ENCODE measurements around the gene INPP5A.

INPP5A gene

GRCh38 chr10:132805599-132805998 lies 268.0 kb downstream of the INPP5A start:
- H3K27ac ChIP-seq: no peak overlapping the region
- TF ChIP-seq CTCF (conservative IDR thresholded peaks at IDR 0.05) (no peak), ZFX (IDR thresholded peaks at IDR 0.05) (no peak)

DNA sequence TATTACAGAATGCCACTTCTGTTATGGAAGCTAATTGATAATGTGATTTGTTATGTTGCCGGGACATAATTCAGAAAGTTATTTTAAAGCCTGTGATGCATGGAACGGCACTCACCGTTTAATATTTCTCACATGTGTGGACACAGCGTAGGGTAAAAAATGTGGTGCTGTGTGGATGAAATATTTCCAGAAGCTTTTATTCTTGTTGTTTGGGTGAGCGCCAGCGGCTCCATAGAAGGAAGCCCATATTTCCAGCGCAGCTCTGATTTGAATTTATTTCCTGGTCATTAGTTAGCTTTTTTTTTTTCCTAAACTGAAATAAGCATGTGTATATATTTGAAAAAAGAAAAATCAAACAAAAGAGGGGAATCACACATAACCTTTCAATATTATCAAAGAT lies 268.5 kb downstream of the INPP5A start:
- no peak overlapping the region for H3K27ac ChIP-seq
- no peak for TF ChIP-seq ZFX (IDR thresholded peaks at IDR 0.05)
- no peak for TF ChIP-seq CTCF (conservative IDR thresholded peaks at IDR 0.05)

DNA sequence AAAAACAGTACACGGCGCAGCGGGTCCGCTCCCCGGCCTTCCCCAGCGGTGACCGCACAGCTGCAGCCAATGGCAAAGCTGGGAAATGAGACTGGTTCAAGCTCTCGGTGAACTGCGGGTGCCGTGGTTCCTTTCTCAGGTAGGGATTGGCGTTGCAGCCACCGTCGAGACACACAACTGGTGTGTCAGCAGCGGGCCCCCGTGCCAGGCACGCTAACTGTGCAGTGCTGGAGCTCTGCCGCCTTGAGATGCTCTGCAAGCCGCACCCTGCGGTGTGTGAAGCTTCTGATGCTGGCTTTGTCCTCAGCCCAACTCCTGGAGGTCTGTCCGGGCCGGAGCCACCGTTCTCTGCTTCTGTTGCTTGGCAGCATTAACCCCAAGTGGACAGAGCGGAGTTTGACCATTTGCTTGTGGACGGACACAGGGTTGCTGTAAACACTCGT lies 269.0 kb downstream of the INPP5A start:
- no peak overlapping the region for H3K27ac ChIP-seq
- TF ChIP-seq ZFX (IDR thresholded peaks at IDR 0.05): no peak
- TF ChIP-seq CTCF (conservative IDR thresholded peaks at IDR 0.05): no peak

DNA sequence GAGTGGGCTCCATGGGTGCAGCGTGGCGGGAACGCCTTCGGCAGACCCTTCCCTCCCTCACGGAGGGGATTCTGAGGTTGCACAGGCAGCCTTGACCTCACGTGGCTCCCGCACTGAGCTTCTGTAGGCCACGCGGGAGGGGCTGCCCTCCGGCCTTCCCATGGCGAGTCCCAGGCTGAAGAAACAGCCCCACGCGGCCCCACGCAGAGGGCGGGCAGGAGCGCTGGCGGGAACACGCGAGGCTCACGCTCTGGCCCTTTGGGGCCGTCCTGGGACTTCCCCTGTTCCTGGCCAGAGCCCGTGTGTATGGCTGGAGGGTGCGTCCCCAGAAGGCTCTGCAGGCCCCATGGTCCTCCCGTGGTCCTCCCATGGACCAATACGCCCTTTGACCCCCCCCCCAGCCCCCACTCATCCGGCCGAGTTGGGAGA lies 270.0 kb downstream of the INPP5A start:
- TF ChIP-seq ZFX (IDR thresholded peaks at IDR 0.05) (no peak), CTCF (conservative IDR thresholded peaks at IDR 0.05) (no peak)
- no peak overlapping the region for H3K27ac ChIP-seq

DNA sequence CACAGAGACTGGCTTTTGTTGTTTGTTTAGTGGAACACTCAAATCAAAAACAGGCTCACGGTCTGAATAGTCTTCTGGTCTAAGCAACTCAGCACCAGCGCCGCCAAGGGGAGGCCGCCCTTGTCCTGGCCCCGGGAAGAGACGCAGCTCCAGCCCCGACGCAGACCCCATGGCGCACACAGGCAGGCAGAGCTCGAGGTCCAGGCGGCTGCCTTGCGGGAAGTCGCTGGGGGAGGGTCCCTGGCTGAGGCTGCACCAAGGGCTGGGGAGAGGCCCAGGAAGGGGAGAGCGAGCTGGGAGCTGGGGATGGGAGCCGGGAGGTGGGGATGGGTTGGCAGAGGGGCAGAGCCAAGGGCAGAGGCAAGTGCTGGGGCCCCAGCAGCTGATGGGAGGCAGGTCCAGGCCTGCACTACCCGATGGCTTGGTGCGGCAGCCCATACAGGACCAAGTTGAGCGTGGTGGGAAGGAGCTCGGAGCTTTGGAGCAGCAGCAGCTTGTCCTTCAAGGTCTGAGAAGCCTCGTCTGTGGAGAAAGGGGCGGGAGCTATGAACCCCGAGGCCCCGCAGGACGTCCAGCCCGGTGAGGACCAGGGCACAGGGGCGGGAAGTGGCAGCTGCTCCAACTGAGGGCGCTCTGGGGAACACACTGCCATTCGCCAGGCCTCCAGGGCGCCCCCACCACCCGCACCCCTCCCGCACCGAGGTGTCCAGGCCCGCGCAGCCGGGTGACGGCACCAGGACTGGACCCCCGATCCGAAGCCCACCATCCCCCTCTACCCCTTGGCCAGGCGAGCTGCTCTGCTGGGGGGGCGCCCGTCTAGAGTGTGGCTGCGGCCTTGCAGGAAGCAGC lies 271.0 kb downstream of the INPP5A start:
- no peak overlapping the region for H3K27ac ChIP-seq
- TF ChIP-seq ZFX (IDR thresholded peaks at IDR 0.05) (no peak), CTCF (conservative IDR thresholded peaks at IDR 0.05) (no peak)

DNA sequence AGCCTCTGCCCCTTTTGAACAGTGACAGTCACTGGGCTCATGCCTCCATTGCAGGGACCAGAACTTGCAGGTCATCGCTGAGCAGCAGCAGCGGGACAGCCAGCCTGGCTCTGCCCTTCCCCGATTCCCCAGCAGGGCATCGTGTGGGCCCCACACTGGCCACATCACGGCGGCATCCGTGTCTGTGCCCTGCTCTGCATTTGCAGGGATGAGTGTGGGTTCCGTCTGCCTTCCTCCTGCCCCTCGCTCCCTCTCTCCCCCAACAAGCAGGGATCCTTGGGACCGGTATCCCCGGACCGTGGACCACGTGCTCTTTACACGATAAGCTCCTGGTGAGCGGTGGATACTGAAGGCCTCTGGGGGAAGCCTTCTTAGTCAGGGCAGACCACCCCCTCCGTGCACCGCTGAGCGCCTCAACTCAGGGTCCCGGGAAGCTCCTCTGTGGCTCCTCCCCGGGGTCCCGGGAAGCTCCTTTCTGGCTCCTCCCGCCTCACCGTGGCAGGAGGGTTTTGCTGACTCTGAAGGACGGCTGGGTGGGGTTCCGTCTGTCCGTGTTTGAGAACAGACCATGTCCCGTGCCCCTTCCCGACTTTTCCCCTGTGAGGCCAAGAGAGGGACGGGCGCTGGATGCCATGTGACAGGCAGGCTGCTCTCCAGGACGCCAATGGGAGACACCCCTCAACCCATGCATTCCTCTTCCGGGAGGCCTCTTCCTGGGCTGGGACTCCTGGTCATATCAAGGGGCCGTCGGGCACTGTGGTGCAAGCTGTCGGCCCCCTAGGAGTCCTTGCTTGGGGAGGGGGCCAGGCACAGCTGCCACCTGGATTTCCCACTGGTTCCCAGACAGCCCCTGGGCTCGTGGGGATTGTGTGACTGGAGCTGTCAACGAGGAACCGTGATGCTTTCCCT lies 271.9 kb downstream of the INPP5A start:
- no peak overlapping the region for H3K27ac ChIP-seq
- no peak for TF ChIP-seq CTCF (conservative IDR thresholded peaks at IDR 0.05)
- no peak for TF ChIP-seq ZFX (IDR thresholded peaks at IDR 0.05)
